GM23338 (cell line): ENCODE measurements around the gene RPTOR. TPM values are rescaled to one million over a fixed set of nuclear protein-coding genes. Genes with fewer than 3 reads are reported as not detected.
A peak's percentile ranks its signal among the peaks of the same experiment; 100 is the strongest.

ENCODE experiments used
- ATAC-seq: fragments of 200-7000 bp; cut with Tn5 transposase; 3 replicates; pipeline ENCODE4 v1.9.1; 2020
- DNase-seq: peaks from one replicate; pipeline ENCODE4 v3.0.0-alpha.2; 2015; ENCODE audit warnings: low spot score
- H2AFZ ChIP-seq: fragments of 200-600 bp; sonication (generic); 2 replicates; pipeline ENCODE4 v1.8.0; 2016; ENCODE audit warnings: antibody characterized with exemption, mild to moderate bottlenecking, moderate library complexity
- H3F3A ChIP-seq: fragments of 200-600 bp; sonication (generic); replicated peaks from 2 replicates; pipeline ENCODE4 v1.8.0; 2017; ENCODE audit warnings: antibody characterized with exemption, mixed run types, low read depth
- H3K27ac ChIP-seq: fragments of 200-600 bp; sonication (generic); 2 replicates; pipeline ENCODE4 v1.6.1; 2016; ENCODE audit warnings: low read depth
- H3K27me3 ChIP-seq: fragments of 200-600 bp; sonication (generic); 2 replicates; pipeline ENCODE4 v1.8.0; 2016; ENCODE audit warnings: mild to moderate bottlenecking, mixed run types, moderate library complexity; ENCODE audit not compliant: insufficient read depth
- H3K36me3 ChIP-seq: fragments of 200-600 bp; sonication (generic); 2 replicates; pipeline ENCODE4 v1.8.0; 2016; ENCODE audit warnings: mild to moderate bottlenecking; ENCODE audit not compliant: insufficient read depth
- H3K4me1 ChIP-seq: fragments of 200-600 bp; sonication (generic); 2 replicates; pipeline ENCODE4 v1.8.0; 2016; ENCODE audit warnings: mild to moderate bottlenecking, moderate library complexity; ENCODE audit not compliant: insufficient read depth
- H3K4me2 ChIP-seq: fragments of 200-600 bp; sonication (generic); 2 replicates; pipeline ENCODE4 v1.7.1; 2017; ENCODE audit warnings: mixed run types
- H3K4me3 ChIP-seq: fragments of 200-600 bp; sonication (generic); 2 replicates; pipeline ENCODE4 v1.6.1; 2016; ENCODE audit warnings: mixed run types
- H3K79me2 ChIP-seq: fragments of 200-600 bp; sonication (generic); replicated peaks from 2 replicates; pipeline ENCODE4 v1.8.0; 2017; ENCODE audit warnings: mild to moderate bottlenecking; ENCODE audit not compliant: insufficient read depth
- H3K9me2 ChIP-seq: fragments of 200-600 bp; sonication (generic); 2 replicates; pipeline ENCODE4 v1.8.0; 2017; ENCODE audit not compliant: insufficient read depth
- H4K20me1 ChIP-seq: fragments of 200-600 bp; sonication (generic); replicated peaks from 2 replicates; pipeline ENCODE4 v1.8.0; 2017; ENCODE audit warnings: mild to moderate bottlenecking; ENCODE audit not compliant: insufficient read depth
- H3K27ac Mint-ChIP-seq: 2 replicates; pipeline ENCODE4 v1.8.0; 2020; ENCODE audit warnings: inconsistent platforms, mild to moderate bottlenecking, moderate library complexity, mixed read lengths
- H3K27me3 Mint-ChIP-seq: 3 replicates; pipeline ENCODE4 v1.8.0; 2022; ENCODE audit warnings: low read depth, mild to moderate bottlenecking, moderate library complexity, mixed read lengths, inconsistent platforms; ENCODE audit not compliant: insufficient read depth, poor library complexity
- H3K36me3 Mint-ChIP-seq: 3 replicates; pipeline ENCODE4 v1.8.0; 2021; ENCODE audit warnings: low read depth, mild to moderate bottlenecking, inconsistent platforms, moderate library complexity, mixed read lengths
- H3K4me1 Mint-ChIP-seq: 3 replicates; pipeline ENCODE4 v1.8.0; 2020; ENCODE audit warnings: mild to moderate bottlenecking, inconsistent platforms, mixed read lengths
- H3K4me3 Mint-ChIP-seq: 3 replicates; pipeline ENCODE4 v1.8.0; 2021; ENCODE audit warnings: moderate library complexity, mild to moderate bottlenecking, inconsistent platforms, mixed read lengths
- H3K9me3 Mint-ChIP-seq: 3 replicates; pipeline ENCODE4 v1.8.0; 2020; ENCODE audit warnings: moderate library complexity, mild to moderate bottlenecking, inconsistent platforms, mixed read lengths
- CREB1 ChIP-seq: fragments of 250-450 bp; sonication (Bioruptor Pico); IDR thresholded peaks from 2 replicates; pipeline ENCODE4 v1.5.0; 2020; ENCODE audit warnings: low read depth, mild to moderate bottlenecking, moderate library complexity
- EZH2 ChIP-seq: fragments of 200-600 bp; sonication (generic); IDR thresholded peaks from one replicate; pipeline ENCODE4 v1.8.0; 2017; ENCODE audit warnings: antibody characterized with exemption, mild to moderate bottlenecking, low read depth; ENCODE audit not compliant: unreplicated experiment
- EZH2phosphoT487 ChIP-seq: fragments of 200-600 bp; sonication (generic); IDR thresholded peaks from one replicate; pipeline ENCODE4 v1.8.1; 2018; ENCODE audit warnings: antibody characterized with exemption; ENCODE audit not compliant: unreplicated experiment
- JUNB ChIP-seq: IDR thresholded peaks from one replicate; pipeline ENCODE4 v1.6.1; 2016; ENCODE audit warnings: antibody characterized with exemption; ENCODE audit not compliant: unreplicated experiment
- NANOG ChIP-seq: IDR thresholded peaks from 2 replicates; pipeline ENCODE4 v1.6.1; 2016; ENCODE audit warnings: antibody characterized with exemption, borderline replicate concordance
- POLR2AphosphoS5 ChIP-seq: IDR thresholded peaks from 2 replicates; pipeline ENCODE4 v1.6.1; 2016; ENCODE audit warnings: antibody characterized with exemption, low read depth
- STAT1 ChIP-seq: IDR thresholded peaks from one replicate; pipeline ENCODE4 v1.6.1; 2016; ENCODE audit warnings: antibody characterized with exemption; ENCODE audit not compliant: unreplicated experiment
- ZNF114 ChIP-seq: fragments of 250-450 bp; sonication (Bioruptor Pico); IDR thresholded peaks from 2 replicates; pipeline ENCODE4 v1.5.0; 2020; ENCODE audit warnings: mild to moderate bottlenecking, moderate library complexity
- ZNF331 ChIP-seq: fragments of 250-450 bp; sonication (Bioruptor Pico); IDR thresholded peaks from 2 replicates; pipeline ENCODE4 v1.5.0; 2020; ENCODE audit warnings: low read depth, mild to moderate bottlenecking, moderate library complexity
- polyA plus RNA-seq: library from polyadenylated mRNA; unstranded; fragments of >200 nt; fragmentation: Nextera tagmentation; extraction: Ambion mirVana; gene quantifications from 2 replicates; pipeline ENCODE4 v1.2.1, GENCODE V29; 2016
- total RNA-seq: library from RNA; depleted of rRNA; stranded (reverse); fragments of >200 nt; shearing (Covaris generic); gene quantifications from 2 replicates; pipeline ENCODE4 v1.2.3, GENCODE V29; 2014
- TF ChIP-seq, protein P1 (sequence below), 2 experiments: fragments of 200-600 bp in 1 of 2; sonication (generic) in 1 of 2; conservative IDR thresholded peaks; 2 replicates each; pipeline versions ENCODE4 v1.5.1 to v1.6.1; 2016 to 2017; ENCODE audit warnings: antibody characterized with exemption in 2 of 2, low read depth in 2 of 2, mild to moderate bottlenecking in 2 of 2, moderate library complexity in 1 of 2
- TF ChIP-seq, protein P2 (sequence below): fragments of 250-450 bp; sonication (Bioruptor Pico); IDR thresholded peaks from 2 replicates; pipeline ENCODE4 v1.5.0; 2020; ENCODE audit warnings: mild to moderate bottlenecking, moderate library complexity
- TF ChIP-seq, protein P3 (sequence below): IDR thresholded peaks from one replicate; pipeline ENCODE4 v1.6.1; 2018; ENCODE audit warnings: antibody characterized with exemption; ENCODE audit not compliant: unreplicated experiment
- TF ChIP-seq, protein P4 (sequence below): IDR thresholded peaks from 2 replicates; pipeline ENCODE4 v1.6.1; 2016; ENCODE audit warnings: antibody characterized with exemption

RPTOR gene
- total and polyA plus RNA-seq, 2 experiments from 2014 or later: 9.5 to 38.0 TPM

DNA sequence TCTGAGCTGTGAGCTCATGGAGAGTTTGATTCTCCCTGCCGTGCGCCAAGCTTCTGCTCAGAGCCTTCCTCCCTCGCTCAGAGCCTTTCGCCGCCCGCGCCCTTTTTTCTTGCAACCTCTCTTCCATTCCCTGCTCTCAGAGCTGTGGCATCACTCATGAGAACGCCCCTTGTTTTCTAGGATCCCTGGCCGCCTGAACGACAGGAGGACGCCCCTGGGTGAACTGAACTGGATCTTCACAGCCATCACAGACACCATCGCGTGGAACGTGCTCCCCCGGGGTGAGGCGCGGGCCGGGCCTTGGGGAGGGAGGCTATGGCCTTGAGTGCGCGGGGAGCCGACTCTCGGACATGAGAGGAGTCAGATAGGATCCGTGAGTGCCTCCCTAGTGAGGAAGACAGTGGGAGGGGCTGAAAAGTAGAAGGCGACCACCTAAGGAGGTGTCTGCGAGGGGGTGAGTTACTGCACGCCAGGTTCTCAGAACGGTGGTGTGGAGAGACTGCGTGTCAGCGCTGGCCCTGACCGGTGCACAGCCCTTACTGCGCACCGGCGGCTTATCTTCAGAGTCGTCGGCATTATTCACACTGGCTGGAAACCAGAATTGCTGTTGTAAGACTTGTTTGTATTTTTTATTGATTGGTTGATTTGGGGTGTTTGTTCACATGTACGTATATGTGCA, 277.5 kb downstream of the RPTOR start:
- no peaks in the 10 kb centered on the region for H3K9me3 Mint-ChIP-seq
- H3K4me3 ChIP-seq: no peak overlapping the region
- no peaks in the 10 kb centered on the region; the same call in 1 of the 2 replicates for H4K20me1 ChIP-seq
- no peaks in the 10 kb centered on the region for H3K27me3 ChIP-seq
- H3K9me2 ChIP-seq: no peaks in the 10 kb centered on the region
- H3K36me3 Mint-ChIP-seq: peaks cover 16% of the 10 kb centered on the region
- no peak overlapping the region for H2AFZ ChIP-seq
- peaks cover 12% of the 10 kb centered on the region for H3K27me3 Mint-ChIP-seq
- no peak for ATAC-seq
- H3F3A ChIP-seq: 0 out of 2 replicates have a peak, but pooled peaks cover 6% of the 10 kb centered on the region
- peaks cover 29% of the 10 kb centered on the region for H3K4me1 Mint-ChIP-seq
- H3K79me2 ChIP-seq: no peaks in the 10 kb centered on the region
- TF ChIP-seq EZH2phosphoT487: no peak
- TF ChIP-seq ZNF331 (CRISPR knock-in tag): no peak
- TF ChIP-seq EZH2: no peak
- no peak for TF ChIP-seq ZNF114 (CRISPR knock-in tag)
- TF ChIP-seq, protein P1, sequence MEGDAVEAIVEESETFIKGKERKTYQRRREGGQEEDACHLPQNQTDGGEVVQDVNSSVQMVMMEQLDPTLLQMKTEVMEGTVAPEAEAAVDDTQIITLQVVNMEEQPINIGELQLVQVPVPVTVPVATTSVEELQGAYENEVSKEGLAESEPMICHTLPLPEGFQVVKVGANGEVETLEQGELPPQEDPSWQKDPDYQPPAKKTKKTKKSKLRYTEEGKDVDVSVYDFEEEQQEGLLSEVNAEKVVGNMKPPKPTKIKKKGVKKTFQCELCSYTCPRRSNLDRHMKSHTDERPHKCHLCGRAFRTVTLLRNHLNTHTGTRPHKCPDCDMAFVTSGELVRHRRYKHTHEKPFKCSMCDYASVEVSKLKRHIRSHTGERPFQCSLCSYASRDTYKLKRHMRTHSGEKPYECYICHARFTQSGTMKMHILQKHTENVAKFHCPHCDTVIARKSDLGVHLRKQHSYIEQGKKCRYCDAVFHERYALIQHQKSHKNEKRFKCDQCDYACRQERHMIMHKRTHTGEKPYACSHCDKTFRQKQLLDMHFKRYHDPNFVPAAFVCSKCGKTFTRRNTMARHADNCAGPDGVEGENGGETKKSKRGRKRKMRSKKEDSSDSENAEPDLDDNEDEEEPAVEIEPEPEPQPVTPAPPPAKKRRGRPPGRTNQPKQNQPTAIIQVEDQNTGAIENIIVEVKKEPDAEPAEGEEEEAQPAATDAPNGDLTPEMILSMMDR (conservative IDR thresholded peaks at IDR 0.05; ENCODE audit: low read depth in 2 of 2): no peak
- TF ChIP-seq, protein P2, sequence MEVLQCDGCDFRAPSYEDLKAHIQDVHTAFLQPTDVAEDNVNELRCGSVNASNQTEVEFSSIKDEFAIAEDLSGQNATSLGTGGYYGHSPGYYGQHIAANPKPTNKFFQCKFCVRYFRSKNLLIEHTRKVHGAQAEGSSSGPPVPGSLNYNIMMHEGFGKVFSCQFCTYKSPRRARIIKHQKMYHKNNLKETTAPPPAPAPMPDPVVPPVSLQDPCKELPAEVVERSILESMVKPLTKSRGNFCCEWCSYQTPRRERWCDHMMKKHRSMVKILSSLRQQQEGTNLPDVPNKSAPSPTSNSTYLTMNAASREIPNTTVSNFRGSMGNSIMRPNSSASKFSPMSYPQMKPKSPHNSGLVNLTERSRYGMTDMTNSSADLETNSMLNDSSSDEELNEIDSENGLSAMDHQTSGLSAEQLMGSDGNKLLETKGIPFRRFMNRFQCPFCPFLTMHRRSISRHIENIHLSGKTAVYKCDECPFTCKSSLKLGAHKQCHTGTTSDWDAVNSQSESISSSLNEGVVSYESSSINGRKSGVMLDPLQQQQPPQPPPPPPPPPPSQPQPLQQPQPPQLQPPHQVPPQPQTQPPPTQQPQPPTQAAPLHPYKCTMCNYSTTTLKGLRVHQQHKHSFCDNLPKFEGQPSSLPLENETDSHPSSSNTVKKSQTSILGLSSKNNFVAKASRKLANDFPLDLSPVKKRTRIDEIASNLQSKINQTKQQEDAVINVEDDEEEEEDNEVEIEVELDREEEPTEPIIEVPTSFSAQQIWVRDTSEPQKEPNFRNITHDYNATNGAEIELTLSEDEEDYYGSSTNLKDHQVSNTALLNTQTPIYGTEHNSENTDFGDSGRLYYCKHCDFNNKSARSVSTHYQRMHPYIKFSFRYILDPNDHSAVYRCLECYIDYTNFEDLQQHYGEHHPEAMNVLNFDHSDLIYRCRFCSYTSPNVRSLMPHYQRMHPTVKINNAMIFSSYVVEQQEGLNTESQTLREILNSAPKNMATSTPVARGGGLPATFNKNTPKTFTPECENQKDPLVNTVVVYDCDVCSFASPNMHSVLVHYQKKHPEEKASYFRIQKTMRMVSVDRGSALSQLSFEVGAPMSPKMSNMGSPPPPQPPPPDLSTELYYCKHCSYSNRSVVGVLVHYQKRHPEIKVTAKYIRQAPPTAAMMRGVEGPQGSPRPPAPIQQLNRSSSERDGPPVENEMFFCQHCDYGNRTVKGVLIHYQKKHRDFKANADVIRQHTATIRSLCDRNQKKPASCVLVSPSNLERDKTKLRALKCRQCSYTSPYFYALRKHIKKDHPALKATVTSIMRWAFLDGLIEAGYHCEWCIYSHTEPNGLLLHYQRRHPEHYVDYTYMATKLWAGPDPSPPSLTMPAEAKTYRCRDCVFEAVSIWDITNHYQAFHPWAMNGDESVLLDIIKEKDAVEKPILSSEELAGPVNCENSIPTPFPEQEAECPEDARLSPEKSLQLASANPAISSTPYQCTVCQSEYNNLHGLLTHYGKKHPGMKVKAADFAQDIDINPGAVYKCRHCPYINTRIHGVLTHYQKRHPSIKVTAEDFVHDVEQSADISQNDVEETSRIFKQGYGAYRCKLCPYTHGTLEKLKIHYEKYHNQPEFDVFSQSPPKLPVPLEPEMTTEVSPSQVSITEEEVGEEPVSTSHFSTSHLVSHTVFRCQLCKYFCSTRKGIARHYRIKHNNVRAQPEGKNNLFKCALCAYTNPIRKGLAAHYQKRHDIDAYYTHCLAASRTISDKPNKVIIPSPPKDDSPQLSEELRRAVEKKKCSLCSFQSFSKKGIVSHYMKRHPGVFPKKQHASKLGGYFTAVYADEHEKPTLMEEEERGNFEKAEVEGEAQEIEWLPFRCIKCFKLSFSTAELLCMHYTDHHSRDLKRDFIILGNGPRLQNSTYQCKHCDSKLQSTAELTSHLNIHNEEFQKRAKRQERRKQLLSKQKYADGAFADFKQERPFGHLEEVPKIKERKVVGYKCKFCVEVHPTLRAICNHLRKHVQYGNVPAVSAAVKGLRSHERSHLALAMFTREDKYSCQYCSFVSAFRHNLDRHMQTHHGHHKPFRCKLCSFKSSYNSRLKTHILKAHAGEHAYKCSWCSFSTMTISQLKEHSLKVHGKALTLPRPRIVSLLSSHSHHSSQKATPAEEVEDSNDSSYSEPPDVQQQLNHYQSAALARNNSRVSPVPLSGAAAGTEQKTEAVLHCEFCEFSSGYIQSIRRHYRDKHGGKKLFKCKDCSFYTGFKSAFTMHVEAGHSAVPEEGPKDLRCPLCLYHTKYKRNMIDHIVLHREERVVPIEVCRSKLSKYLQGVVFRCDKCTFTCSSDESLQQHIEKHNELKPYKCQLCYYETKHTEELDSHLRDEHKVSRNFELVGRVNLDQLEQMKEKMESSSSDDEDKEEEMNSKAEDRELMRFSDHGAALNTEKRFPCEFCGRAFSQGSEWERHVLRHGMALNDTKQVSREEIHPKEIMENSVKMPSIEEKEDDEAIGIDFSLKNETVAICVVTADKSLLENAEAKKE: no peak
- no peak for TF ChIP-seq CREB1 (CRISPR knock-in tag)
- no peak for TF ChIP-seq POLR2AphosphoS5
- TF ChIP-seq NANOG: no peak
- TF ChIP-seq, protein P3, sequence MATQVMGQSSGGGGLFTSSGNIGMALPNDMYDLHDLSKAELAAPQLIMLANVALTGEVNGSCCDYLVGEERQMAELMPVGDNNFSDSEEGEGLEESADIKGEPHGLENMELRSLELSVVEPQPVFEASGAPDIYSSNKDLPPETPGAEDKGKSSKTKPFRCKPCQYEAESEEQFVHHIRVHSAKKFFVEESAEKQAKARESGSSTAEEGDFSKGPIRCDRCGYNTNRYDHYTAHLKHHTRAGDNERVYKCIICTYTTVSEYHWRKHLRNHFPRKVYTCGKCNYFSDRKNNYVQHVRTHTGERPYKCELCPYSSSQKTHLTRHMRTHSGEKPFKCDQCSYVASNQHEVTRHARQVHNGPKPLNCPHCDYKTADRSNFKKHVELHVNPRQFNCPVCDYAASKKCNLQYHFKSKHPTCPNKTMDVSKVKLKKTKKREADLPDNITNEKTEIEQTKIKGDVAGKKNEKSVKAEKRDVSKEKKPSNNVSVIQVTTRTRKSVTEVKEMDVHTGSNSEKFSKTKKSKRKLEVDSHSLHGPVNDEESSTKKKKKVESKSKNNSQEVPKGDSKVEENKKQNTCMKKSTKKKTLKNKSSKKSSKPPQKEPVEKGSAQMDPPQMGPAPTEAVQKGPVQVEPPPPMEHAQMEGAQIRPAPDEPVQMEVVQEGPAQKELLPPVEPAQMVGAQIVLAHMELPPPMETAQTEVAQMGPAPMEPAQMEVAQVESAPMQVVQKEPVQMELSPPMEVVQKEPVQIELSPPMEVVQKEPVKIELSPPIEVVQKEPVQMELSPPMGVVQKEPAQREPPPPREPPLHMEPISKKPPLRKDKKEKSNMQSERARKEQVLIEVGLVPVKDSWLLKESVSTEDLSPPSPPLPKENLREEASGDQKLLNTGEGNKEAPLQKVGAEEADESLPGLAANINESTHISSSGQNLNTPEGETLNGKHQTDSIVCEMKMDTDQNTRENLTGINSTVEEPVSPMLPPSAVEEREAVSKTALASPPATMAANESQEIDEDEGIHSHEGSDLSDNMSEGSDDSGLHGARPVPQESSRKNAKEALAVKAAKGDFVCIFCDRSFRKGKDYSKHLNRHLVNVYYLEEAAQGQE: no peak
- no peak for TF ChIP-seq STAT1
- no peak for TF ChIP-seq JUNB
- TF ChIP-seq, protein P4, sequence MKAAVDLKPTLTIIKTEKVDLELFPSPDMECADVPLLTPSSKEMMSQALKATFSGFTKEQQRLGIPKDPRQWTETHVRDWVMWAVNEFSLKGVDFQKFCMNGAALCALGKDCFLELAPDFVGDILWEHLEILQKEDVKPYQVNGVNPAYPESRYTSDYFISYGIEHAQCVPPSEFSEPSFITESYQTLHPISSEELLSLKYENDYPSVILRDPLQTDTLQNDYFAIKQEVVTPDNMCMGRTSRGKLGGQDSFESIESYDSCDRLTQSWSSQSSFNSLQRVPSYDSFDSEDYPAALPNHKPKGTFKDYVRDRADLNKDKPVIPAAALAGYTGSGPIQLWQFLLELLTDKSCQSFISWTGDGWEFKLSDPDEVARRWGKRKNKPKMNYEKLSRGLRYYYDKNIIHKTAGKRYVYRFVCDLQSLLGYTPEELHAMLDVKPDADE: no peak
- no peak overlapping the region for H3K27ac ChIP-seq
- peaks cover 1% of the 10 kb centered on the region; the same call in 1 of the 2 replicates for H3K4me1 ChIP-seq
- H3K4me3 Mint-ChIP-seq: no peak overlapping the region
- DNase-seq: no peak
- no peaks in the 10 kb centered on the region for H3K36me3 ChIP-seq
- no peak overlapping the region for H3K4me2 ChIP-seq
- 0 out of 2 replicates have a peak overlapping the region, but pooled peaks have one; percentile 72 for H3K27ac Mint-ChIP-seq
